ENCODE results near the gene GCFC2. TPM values are rescaled to one million over a fixed set of nuclear protein-coding genes. Genes with fewer than 3 reads are reported as not detected.
"Not testable (repeated sequence)": the region's sequence is repeated elsewhere in the genome, so short reads cannot be mapped to it uniquely, and the experiment has no call there.

The GCFC2 gene
- total and polyA plus RNA-seq, 4 donors: 9.5 to 44.9 (median 20.4) TPM

DNA sequence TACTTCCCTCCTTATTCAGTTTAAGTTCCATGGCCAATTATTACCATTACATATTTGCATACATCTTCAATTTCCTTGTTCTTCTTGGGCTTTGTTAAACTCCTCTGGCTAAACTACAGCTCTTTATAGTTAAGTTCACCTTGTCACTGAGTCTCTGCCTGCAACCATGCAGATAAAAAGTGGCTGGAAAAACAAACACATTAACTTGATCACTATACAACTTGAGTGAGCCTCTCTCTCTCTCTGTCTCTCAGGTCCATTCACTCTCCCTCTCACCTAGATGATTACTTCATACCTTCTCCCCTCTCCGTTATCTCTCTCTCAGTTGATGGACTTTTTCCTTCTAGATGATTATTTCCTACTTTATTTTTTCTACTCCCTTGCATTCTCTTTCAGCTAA lies 30.3 kb downstream of the GCFC2 start:
- TF ChIP-seq, protein P1, sequence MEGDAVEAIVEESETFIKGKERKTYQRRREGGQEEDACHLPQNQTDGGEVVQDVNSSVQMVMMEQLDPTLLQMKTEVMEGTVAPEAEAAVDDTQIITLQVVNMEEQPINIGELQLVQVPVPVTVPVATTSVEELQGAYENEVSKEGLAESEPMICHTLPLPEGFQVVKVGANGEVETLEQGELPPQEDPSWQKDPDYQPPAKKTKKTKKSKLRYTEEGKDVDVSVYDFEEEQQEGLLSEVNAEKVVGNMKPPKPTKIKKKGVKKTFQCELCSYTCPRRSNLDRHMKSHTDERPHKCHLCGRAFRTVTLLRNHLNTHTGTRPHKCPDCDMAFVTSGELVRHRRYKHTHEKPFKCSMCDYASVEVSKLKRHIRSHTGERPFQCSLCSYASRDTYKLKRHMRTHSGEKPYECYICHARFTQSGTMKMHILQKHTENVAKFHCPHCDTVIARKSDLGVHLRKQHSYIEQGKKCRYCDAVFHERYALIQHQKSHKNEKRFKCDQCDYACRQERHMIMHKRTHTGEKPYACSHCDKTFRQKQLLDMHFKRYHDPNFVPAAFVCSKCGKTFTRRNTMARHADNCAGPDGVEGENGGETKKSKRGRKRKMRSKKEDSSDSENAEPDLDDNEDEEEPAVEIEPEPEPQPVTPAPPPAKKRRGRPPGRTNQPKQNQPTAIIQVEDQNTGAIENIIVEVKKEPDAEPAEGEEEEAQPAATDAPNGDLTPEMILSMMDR (IDR thresholded peaks at IDR 0.05; ENCODE audit: control extremely low read depth, extremely low read depth): no peak
- no peak overlapping the region for H3K27ac ChIP-seq (ENCODE audit: low read depth in 1 of 2, low read length in 1 of 2)
- 86 to 88% methylated on average over 1 of the region's 1 CpG for WGBS, 2 donors
- no peak overlapping the region for H3K4me3 ChIP-seq
- H3K36me3 ChIP-seq (ENCODE audit: control insufficient read depth in 4 of 4, insufficient read depth in 4 of 4, low read length in 4 of 4): peaks cover 0 to 18% (median 5%) of the 10 kb centered on the region in 4 donors
- no peaks in the 10 kb centered on the region for H3K27me3 ChIP-seq (ENCODE audit: control insufficient read depth in 3 of 3, insufficient read depth in 3 of 3, low read length in 2 of 3)
- ATAC-seq (ENCODE audit: insufficient read depth, low FRiP score) (no peak), DNase-seq (no peak)
- no peaks in the 10 kb centered on the region for H3K9me3 ChIP-seq (ENCODE audit: control insufficient read depth in 4 of 4, insufficient read depth in 3 of 4, low read length in 3 of 4)
- H3K4me1 ChIP-seq (ENCODE audit: control insufficient read depth in 5 of 5, insufficient read depth in 5 of 5, low read length in 5 of 5): peaks cover 0 to 5% (median 0%) of the 10 kb centered on the region in 5 donors
- no peak overlapping the region for H3K9ac ChIP-seq (ENCODE audit: insufficient read depth in 1 of 2, low read length in 2 of 2)

DNA sequence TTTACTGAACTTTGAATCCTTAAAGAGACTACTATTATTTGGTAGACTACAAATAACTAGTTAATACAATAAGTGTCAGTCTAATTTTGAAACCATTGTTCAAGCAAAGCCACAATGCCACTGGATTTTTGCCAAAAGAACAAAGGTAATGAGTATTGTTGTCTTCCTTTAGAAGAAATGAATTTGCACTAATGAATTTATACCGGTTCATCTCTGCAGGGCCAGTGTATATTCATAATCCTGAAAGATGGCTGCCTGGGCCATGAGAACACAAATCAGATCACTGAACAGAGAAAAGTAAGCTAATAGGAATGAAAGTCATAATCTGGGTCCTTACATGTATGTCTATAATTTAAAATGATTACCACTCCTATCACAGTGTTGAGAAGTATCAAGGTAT lies 31.2 kb downstream of the GCFC2 start:
- Histone ChIP-seq H3K27me3 (ENCODE audit: control insufficient read depth in 3 of 3, insufficient read depth in 3 of 3, low read length in 2 of 3) (no peaks in the 10 kb centered on the region), H3K9me3 (ENCODE audit: control insufficient read depth in 4 of 4, insufficient read depth in 3 of 4, low read length in 3 of 4) (no peaks in the 10 kb centered on the region), H3K4me3 (no peak overlapping the region), H3K4me1 (ENCODE audit: control insufficient read depth in 5 of 5, insufficient read depth in 5 of 5, low read length in 5 of 5) (peaks cover 0 to 5% (median 0%) of the 10 kb centered on the region in 5 donors), H3K27ac (ENCODE audit: low read depth in 1 of 2, low read length in 1 of 2) (no peak overlapping the region), H3K9ac (ENCODE audit: insufficient read depth in 1 of 2, low read length in 2 of 2) (no peak overlapping the region), H3K36me3 (ENCODE audit: control insufficient read depth in 4 of 4, insufficient read depth in 4 of 4, low read length in 4 of 4) (peaks cover 0 to 13% (median 5%) of the 10 kb centered on the region in 4 donors)
- DNase-seq: no peak
- 73 to 83% methylated on average over 1 of the region's 1 CpG for WGBS, 2 donors
- TF ChIP-seq, protein P1 (IDR thresholded peaks at IDR 0.05; ENCODE audit: control extremely low read depth, extremely low read depth): no peak
- no peak for ATAC-seq (ENCODE audit: insufficient read depth, low FRiP score)

DNA sequence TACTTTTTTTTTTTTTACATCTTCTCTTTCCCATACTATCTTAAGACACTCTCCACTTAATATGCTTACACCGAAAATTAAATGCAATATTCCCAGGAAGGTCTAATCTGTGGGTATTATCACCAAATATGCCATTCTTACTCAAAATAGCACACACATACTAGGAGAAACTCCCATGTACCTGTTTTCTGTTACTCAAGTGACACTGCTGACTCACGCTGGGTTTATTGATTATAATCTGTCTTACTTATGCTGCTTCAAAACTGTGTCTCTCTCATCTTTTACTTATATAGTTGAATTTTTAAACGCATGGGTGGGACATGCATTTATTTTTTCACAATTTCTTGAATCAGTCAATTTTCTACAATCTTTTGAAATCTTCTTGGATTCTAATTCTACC lies 34.3 kb downstream of the GCFC2 start:
- Histone ChIP-seq H3K4me3 (no peak overlapping the region), H3K36me3 (ENCODE audit: control insufficient read depth in 4 of 4, insufficient read depth in 4 of 4, low read length in 4 of 4) (peaks cover 3 to 10% (median 6%) of the 10 kb centered on the region in 4 donors), H3K9me3 (ENCODE audit: control insufficient read depth in 4 of 4, insufficient read depth in 3 of 4, low read length in 3 of 4) (no peaks in the 10 kb centered on the region), H3K9ac (ENCODE audit: insufficient read depth in 1 of 2, low read length in 2 of 2) (no peak overlapping the region), H3K27me3 (ENCODE audit: control insufficient read depth in 3 of 3, insufficient read depth in 3 of 3, low read length in 2 of 3) (no peaks in the 10 kb centered on the region), H3K27ac (ENCODE audit: low read depth in 1 of 2, low read length in 1 of 2) (no peak overlapping the region), H3K4me1 (ENCODE audit: control insufficient read depth in 5 of 5, insufficient read depth in 5 of 5, low read length in 5 of 5) (peaks cover 0 to 5% (median 0%) of the 10 kb centered on the region in 5 donors)
- TF ChIP-seq, protein P1 (IDR thresholded peaks at IDR 0.05; ENCODE audit: control extremely low read depth, extremely low read depth): no peak
- DNase-seq: no peak
- WGBS, 2 donors: 97 to 99% methylated on average over 3 of the region's 3 CpGs
- ATAC-seq (ENCODE audit: insufficient read depth, low FRiP score): no peak

DNA sequence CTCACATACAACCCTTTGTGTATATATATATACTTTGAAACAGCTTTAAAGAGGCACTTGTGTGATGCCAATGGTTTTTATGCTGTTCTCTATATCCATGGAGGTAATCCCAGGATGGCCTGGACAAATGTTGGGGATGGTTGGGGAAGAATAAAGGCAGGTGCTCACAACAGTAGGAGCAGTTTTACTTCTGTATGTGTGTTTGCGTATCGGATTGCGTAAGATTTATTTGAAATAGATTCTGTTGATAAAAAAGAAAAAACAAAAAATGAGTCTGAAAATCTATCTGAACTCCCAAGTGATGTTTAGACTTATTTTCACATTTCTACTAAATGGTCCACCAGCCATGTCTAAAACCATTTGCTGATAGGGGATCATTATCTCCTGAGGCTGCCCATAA lies 34.8 kb downstream of the GCFC2 start:
- Histone ChIP-seq H3K36me3 (ENCODE audit: control insufficient read depth in 4 of 4, insufficient read depth in 4 of 4, low read length in 4 of 4) (peaks cover 0 to 14% (median 7%) of the 10 kb centered on the region in 4 donors), H3K4me1 (ENCODE audit: control insufficient read depth in 5 of 5, insufficient read depth in 5 of 5, low read length in 5 of 5) (peaks cover 0 to 5% (median 0%) of the 10 kb centered on the region in 5 donors), H3K27me3 (ENCODE audit: control insufficient read depth in 3 of 3, insufficient read depth in 3 of 3, low read length in 2 of 3) (no peaks in the 10 kb centered on the region), H3K9me3 (ENCODE audit: control insufficient read depth in 4 of 4, insufficient read depth in 3 of 4, low read length in 3 of 4) (no peaks in the 10 kb centered on the region), H3K4me3 (no peak overlapping the region), H3K27ac (ENCODE audit: low read depth in 1 of 2, low read length in 1 of 2) (no peak overlapping the region), H3K9ac (ENCODE audit: insufficient read depth in 1 of 2, low read length in 2 of 2) (no peak overlapping the region)
- ATAC-seq (ENCODE audit: insufficient read depth, low FRiP score): no peak
- TF ChIP-seq, protein P1 (IDR thresholded peaks at IDR 0.05; ENCODE audit: control extremely low read depth, extremely low read depth): no peak
- DNase-seq: no peak
- 86 to 91% methylated on average over 3 of the region's 3 CpGs for WGBS, 2 donors

DNA sequence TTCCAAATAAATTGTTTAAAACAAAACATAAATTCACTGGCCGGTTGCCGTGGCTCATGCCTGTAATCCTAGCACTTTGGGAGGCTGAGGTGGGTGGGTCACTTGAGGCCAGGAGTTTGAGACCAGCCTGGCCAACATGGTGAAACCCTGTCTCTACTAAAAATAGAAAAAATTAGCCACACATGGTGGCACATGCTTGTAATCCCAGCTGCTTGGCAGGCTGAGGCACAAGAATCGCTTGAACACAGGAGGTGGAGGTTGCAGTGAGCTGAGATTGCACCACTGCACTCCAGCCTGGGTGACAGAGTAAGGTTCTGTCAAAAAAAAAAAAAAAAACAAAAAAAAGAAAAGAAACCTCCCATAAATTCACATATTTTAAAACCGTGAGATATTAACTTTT lies 35.3 kb downstream of the GCFC2 start:
- H3K27ac ChIP-seq (ENCODE audit: low read depth in 1 of 2, low read length in 1 of 2); H3K9me3 ChIP-seq (ENCODE audit: control insufficient read depth in 4 of 4, insufficient read depth in 3 of 4, low read length in 3 of 4); H3K4me1 ChIP-seq (ENCODE audit: control insufficient read depth in 5 of 5, insufficient read depth in 5 of 5, low read length in 5 of 5); DNase-seq; H3K27me3 ChIP-seq (ENCODE audit: control insufficient read depth in 3 of 3, insufficient read depth in 3 of 3, low read length in 2 of 3); H3K4me3 ChIP-seq; ATAC-seq (ENCODE audit: insufficient read depth, low FRiP score); H3K9ac ChIP-seq (ENCODE audit: insufficient read depth in 1 of 2, low read length in 2 of 2): not testable (repeated sequence)
- 77 to 78% methylated on average over 4 of the region's 4 CpGs for WGBS, 2 donors
- H3K36me3 ChIP-seq (ENCODE audit: control insufficient read depth in 4 of 4, insufficient read depth in 4 of 4, low read length in 4 of 4): peaks cover 0 to 16% (median 7%) of the 10 kb centered on the region in 4 donors
